Testis (tissue), 3 donors: ENCODE data around the gene LENG1. TPM values are rescaled to one million over a fixed set of nuclear protein-coding genes. Genes with fewer than 3 reads are reported as not detected.
A peak's percentile ranks its signal among the peaks of the same experiment; 100 is the strongest.

ENCODE experiments used
- DNase-seq: peaks from one replicate; pipeline ENCODE4 v3.0.0-alpha.2; 2019
- H3K27ac ChIP-seq, 2 donors: fragments of 200-600 bp; sonication (generic); one replicate each; pipeline ENCODE4 v1.5.1; 2019
- H3K27me3 ChIP-seq: fragments of 200-600 bp; sonication (generic); one replicate; pipeline ENCODE4 v1.5.1; 2019
- H3K36me3 ChIP-seq: fragments of 200-600 bp; sonication (generic); one replicate; pipeline ENCODE4 v1.5.1; 2017; ENCODE audit warnings: low read depth; ENCODE audit errors: missing control alignments
- H3K4me1 ChIP-seq: fragments of 200-600 bp; sonication (generic); one replicate; pipeline ENCODE4 v1.5.1; 2019
- H3K4me3 ChIP-seq, 2 donors: fragments of 200-600 bp; sonication (generic); one replicate each; pipeline ENCODE4 v1.5.1; 2017 to 2019
- H3K9me3 ChIP-seq: fragments of 200-600 bp; sonication (generic); one replicate; pipeline ENCODE4 v1.5.1; 2017
- POLR2A ChIP-seq: fragments of 450-650 bp; IDR thresholded peaks from one replicate; pipeline ENCODE4 v1.6.1; 2017; ENCODE audit warnings: antibody characterized with exemption, mild to moderate bottlenecking, moderate library complexity
- WGBS, 2 donors: methylation state at CpG; one replicate each; pipeline ENCODE4 v1.1.5; 2018; 5-methylcytosine and 5-hydroxymethylcytosine counted together
- intact Hi-C: fragments of 100-400 bp; cut with DNase I; formaldehyde crosslinking; loops from one replicate; pipeline ENCODE4 v1.15.1; 2023; ENCODE audit warnings: low total_unique reads
- polyA plus RNA-seq: library from polyadenylated mRNA; stranded (reverse); fragments of 350-450 nt; fragmentation: Illumina TruSeq; extraction: RNeasy Lipid Tissue Mini Kit (QIAGEN cat#74804); gene quantifications from one replicate; pipeline ENCODE4 v1.2.3, GENCODE V29; 2014; ENCODE audit warnings: low read depth, low replicate concordance; ENCODE audit not compliant: insufficient read depth
- total RNA-seq, 2 donors: library from RNA; depleted of rRNA; stranded (reverse); fragments of >200 nt; gene quantifications; one replicate each; pipeline ENCODE4 v1.2.3, GENCODE V29; 2016
- TF ChIP-seq, protein P1 (sequence below), 3 experiments: fragments of 450-650 bp in 2 of 3; fragments of 200-600 bp in 1 of 3; sonication (generic) in 1 of 3; IDR thresholded peaks; one replicate each; pipeline ENCODE4 v1.5.1; 2016 to 2019; ENCODE audit warnings: antibody characterized with exemption in 3 of 3, mild to moderate bottlenecking in 2 of 3, moderate library complexity in 1 of 3

LENG1 gene
- total and polyA plus RNA-seq, 3 donors from 2014 or later = 10.2 to 20.6 (median 12.8) TPM

DNA sequence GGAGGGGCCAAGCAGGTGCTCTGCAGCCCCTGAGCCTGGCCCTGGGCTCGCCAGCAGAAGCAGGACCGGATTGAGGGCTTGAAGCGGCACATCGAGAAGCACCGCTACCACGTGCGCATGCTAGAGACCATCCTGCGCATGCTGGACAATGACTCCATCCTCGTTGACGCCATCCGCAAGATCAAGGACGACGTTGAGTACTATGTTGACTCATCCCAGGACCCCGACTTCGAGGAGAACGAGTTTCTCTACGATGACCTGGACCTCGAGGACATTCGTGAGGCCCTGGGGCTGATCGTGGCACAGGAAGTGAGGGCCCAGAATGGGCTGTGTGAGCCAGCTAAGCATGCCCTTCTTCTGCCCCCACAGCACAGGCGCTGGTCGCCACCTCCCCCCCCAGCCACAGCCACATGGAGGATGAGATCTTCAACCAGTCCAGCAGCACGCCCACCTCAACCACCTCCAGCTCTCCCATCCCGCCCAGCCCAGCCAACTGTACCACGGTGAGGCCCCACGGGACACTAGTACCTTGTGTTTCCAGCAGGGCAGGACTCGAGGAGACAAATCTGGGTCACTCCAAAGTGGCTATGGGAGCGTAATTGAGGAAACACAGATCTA is 13.9 kb downstream of the LENG1 start:
- Histone ChIP-seq H3K9me3 (no peaks in the 10 kb centered on the region), H3K27me3 (no peaks in the 10 kb centered on the region), H3K4me3 (no peak overlapping the region), H3K27ac (no peak overlapping the region), H3K4me1 (no peaks in the 10 kb centered on the region), H3K36me3 (no peaks in the 10 kb centered on the region)
- no peak for DNase-seq
- 89 to 92% methylated on average over 14 to 28 of the region's 28 CpGs for WGBS, 2 donors
- intact Hi-C loops = no loop called here
- TF ChIP-seq POLR2A = no peak
- TF ChIP-seq, protein P1, sequence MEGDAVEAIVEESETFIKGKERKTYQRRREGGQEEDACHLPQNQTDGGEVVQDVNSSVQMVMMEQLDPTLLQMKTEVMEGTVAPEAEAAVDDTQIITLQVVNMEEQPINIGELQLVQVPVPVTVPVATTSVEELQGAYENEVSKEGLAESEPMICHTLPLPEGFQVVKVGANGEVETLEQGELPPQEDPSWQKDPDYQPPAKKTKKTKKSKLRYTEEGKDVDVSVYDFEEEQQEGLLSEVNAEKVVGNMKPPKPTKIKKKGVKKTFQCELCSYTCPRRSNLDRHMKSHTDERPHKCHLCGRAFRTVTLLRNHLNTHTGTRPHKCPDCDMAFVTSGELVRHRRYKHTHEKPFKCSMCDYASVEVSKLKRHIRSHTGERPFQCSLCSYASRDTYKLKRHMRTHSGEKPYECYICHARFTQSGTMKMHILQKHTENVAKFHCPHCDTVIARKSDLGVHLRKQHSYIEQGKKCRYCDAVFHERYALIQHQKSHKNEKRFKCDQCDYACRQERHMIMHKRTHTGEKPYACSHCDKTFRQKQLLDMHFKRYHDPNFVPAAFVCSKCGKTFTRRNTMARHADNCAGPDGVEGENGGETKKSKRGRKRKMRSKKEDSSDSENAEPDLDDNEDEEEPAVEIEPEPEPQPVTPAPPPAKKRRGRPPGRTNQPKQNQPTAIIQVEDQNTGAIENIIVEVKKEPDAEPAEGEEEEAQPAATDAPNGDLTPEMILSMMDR (IDR thresholded peaks at IDR 0.05) = no peak

GRCh38 chr19:54142166-54142780 is 17.2 kb downstream of the LENG1 start:
- 86 to 90% methylated on average over 6 to 7 of the region's 7 CpGs for WGBS, 2 donors
- Histone ChIP-seq H3K27ac (no peak overlapping the region), H3K36me3 (no peaks in the 10 kb centered on the region), H3K4me3 (no peak overlapping the region), H3K27me3 (no peaks in the 10 kb centered on the region), H3K9me3 (no peaks in the 10 kb centered on the region), H3K4me1 (peaks cover 12% of the 10 kb centered on the region)
- intact Hi-C loops = no loop called here
- no peak for TF ChIP-seq POLR2A
- TF ChIP-seq, protein P1 (IDR thresholded peaks at IDR 0.05) = no peak
- no peak for DNase-seq

DNA sequence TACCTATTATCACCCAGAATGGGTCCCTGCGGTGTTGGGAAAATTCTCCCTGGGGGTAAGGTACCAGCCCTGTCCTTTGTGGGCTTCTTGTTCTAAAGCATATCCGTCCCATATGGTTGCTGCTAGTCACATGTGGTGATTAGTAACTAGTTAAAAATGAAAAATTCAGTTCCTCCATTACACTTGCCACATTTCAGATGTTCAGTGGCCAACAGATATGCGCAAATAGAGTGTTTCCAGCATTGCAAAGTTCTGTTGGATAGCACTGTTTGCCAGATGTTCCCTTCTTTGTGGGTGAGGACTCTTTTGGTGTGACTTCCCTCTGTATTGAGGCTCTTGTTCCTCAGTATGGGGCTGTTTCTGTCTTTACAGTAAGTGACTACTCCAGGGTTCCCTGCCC is 18.2 kb downstream of the LENG1 start:
- Histone ChIP-seq H3K27me3 (no peaks in the 10 kb centered on the region), H3K9me3 (no peaks in the 10 kb centered on the region), H3K4me3 (no peak overlapping the region), H3K4me1 (peaks cover 13% of the 10 kb centered on the region), H3K36me3 (no peaks in the 10 kb centered on the region), H3K27ac (no peak overlapping the region)
- DNase-seq = no peak
- intact Hi-C loops = no loop called here
- 87 to 91% methylated on average over 3 of the region's 3 CpGs for WGBS, 2 donors
- TF ChIP-seq, protein P1 (IDR thresholded peaks at IDR 0.05) = no peak
- TF ChIP-seq POLR2A = no peak

GRCh38 chr19:54138489-54139256 is 20.8 kb downstream of the LENG1 start:
- intact Hi-C loops = no loop called here
- Histone ChIP-seq H3K4me3 (peak overlapping the region; percentile 72 to 99), H3K9me3 (no peaks in the 10 kb centered on the region), H3K27ac (peak overlapping the region; percentile 96 to 97), H3K36me3 (no peaks in the 10 kb centered on the region), H3K27me3 (no peaks in the 10 kb centered on the region), H3K4me1 (peaks cover 20% of the 10 kb centered on the region)
- no peak for DNase-seq
- WGBS, 2 donors = 13 to 27% methylated on average over 6 to 31 of the region's 31 CpGs
- no peak for TF ChIP-seq POLR2A
- TF ChIP-seq, protein P1 (IDR thresholded peaks at IDR 0.05) = no peak
